Activated T-helper 1 cell treated with anti-CD3 and anti-CD28 coated beads, Interleukin-12 subunit alpha, Interleukin-12 subunit beta, Interleukin-2, Interleukin-4 antibody, amounts not matched to agents 30 ng/mL and 10 ng/mL and 1 ng/mL, durations not matched to agents 14 hours and 24 hours and 36 hours (primary cell): ENCODE data around the gene TMIE. TPM values are rescaled to one million over a fixed set of nuclear protein-coding genes. Genes with fewer than 3 reads are reported as not detected.

Experiments used
- total RNA-seq: library from RNA; stranded (reverse); gene quantifications from 2 replicates; pipeline ENCODE4 v1.2.3, GENCODE V29; 2022

TMIE gene
- total RNA-seq, 1 donor from 2014 or later: not detected

Other genes with a start within 250 kb of the TMIE start
- not detected in 2 replicates for gene LTF, start 236.5 kb upstream of the TMIE start, total RNA-seq
- not detected in 2 replicates for gene RTP3, start 203.4 kb upstream of the TMIE start, total RNA-seq
- gene LRRC2, start 135.1 kb upstream of the TMIE start, total RNA-seq: not detected in 2 replicates
- gene FAM240A, start 88.9 kb upstream of the TMIE start, total RNA-seq: not detected in 2 replicates
- gene ALS2CL, start 7.7 kb upstream of the TMIE start, total RNA-seq: 0.10 and 0.22 TPM in 2 replicates
- not detected in 2 replicates for gene PRSS50, start 16.5 kb downstream of the TMIE start, total RNA-seq
- gene MYL3, start 162.1 kb downstream of the TMIE start, total RNA-seq: not detected in 2 replicates
- gene PTH1R, start 176.3 kb downstream of the TMIE start, total RNA-seq: not detected in 2 replicates